Colon (tissue), 2 donors: ENCODE data around the gene SBK1.
"Not testable (repeated sequence)": the region's sequence is repeated elsewhere in the genome, so short reads cannot be mapped to it uniquely, and the experiment has no call there.

Experiments
- FAIRE-seq: peaks from 2 replicates; lab custom pipeline; 2012; peaks lifted over from hg19 to GRCh38; lab: Jason Lieb, UNC
- donor health status: control.
- donor health status: control.

Gene SBK1

DNA sequence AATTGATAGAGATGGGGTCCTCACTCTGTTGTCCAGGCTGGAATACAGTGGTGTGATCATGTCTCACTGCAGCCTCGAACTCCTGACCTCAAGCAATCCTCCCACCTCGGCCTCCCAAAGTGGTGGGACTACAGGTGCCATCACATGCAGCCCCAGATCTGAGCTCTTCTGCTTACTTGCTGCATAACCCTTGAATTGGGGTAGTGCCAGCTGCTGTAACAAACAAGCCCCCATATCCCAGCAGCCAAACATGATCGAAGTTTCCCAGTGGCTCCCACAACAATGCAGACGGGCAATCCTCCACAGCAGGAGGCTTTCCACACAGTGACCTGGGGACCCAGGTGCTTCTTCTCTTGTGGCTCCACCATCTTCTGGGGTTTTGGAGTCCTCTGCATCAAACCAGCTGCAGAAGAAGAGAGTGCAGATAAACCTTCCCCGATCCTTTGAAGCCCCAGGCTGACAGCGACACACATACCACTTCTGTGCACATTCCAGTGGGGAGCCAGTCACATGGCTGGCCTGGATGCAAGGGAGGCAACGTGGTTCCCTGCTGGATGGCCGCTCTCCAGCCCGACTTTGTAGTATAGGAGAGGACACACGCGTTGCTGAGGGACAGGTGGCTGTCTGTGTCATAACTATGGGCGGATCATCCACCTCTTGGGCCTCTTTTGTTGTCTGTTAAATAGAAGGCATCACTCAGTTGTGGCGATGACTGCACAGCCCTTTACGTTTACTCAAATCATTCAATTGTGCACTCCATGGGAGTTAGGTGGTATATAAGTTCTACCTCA is 16.7 kb downstream of the SBK1 start:
- no peak for FAIRE-seq

DNA sequence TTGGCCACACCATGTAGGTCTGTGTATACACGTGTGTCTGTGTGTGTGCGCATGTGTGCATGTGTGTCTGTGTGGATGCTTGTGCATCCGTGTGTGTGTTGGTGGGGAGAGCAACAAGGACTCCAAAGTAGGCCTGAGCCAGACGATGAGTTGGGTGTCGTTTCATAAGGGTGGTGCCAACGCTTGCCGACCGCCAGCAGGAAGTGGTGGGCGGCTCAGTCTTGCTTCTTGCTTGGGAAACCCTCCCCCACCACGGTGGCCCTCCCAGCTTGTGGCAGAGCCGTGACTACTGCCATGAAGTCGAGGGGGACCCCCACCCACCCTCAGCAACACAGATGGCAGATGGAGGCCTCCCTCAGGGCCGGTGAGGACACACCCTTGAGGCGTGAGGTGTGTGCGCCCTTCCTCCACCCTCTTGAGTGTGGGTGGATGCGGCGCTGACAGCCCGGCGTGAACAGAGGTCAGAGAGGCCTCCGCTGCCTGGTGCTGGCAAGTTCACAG is 17.5 kb downstream of the SBK1 start:
- no peak for FAIRE-seq

DNA sequence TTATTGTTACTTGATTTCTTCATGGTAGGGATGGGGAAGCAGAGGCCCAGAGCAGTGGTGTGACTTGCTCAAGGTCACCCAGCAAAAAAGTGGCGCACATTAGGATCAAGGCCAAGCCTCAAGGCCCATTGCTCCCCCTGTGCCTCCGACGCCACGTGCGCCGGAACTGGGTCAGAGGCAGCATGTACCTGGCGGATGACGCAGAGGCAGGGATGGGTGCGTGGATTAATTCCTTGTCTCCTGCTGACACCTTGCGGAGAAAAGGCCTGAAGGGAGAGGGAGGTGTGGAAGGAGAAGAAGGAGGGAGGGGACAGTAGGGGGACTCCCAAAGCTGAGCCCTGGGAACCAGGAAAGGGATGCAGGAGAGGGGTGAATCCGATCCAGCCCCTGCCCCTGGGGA is 18.5 kb downstream of the SBK1 start:
- no peak for FAIRE-seq

DNA sequence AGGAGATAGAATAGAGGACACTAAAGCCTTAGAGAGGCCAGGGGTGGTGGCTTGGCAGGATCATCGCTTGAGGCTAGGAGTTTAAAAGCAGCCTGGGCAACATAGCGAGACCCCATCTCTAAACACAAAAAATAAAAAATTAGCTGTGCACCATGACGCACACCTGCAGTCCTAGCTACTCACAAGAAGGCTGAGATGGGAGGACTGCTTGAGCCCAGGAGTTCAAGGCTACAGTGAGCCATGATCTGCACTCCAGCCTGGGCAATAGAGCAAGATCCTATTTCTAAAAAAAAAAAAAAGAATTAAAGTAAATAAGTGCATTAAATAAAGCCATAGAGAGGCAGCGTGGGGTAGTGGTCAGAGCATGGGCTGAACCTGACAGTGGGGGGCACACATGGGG is 19.1 kb downstream of the SBK1 start:
- FAIRE-seq, result no peak

DNA sequence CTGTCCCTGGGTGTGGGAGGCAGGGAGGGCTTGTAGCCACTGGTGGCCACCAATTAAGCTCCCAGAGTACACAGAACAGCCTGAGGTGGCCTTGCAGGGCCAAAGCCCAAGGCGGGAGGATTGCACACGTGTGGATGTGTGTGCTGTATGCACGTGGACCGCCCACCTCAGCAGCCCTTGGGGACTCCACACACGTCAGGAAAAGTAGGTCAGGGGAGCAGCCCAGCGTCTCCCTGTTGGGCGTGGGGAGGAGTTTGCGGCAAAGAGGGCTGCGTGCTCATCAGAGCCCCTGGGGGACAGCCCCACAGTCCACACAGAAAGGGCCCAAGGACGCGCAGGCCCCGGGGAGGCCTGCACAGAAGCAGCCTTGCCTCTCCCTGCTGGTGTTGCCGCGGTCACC is 19.6 kb downstream of the SBK1 start:
- no peak for FAIRE-seq

DNA sequence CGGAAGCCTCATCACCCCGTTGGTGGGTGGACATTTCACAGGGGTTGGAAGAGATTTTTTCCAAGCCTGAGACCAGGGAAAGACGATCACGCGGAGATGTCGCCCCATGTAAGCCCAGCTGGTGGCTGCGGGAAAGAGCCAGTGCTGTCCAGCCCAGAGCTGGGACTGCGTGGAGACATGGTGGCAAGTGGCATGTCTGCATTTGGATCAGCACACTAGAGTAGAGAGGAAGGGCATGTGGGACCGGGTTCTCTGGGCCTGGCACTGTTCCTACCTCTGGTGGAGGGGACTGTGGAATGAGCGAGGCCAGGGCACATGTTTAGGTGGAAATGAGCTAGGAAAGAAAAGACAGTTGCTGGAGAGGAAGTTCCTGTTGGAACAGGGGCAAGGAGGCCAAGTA is 20.0 kb downstream of the SBK1 start:
- FAIRE-seq, result no peak

DNA sequence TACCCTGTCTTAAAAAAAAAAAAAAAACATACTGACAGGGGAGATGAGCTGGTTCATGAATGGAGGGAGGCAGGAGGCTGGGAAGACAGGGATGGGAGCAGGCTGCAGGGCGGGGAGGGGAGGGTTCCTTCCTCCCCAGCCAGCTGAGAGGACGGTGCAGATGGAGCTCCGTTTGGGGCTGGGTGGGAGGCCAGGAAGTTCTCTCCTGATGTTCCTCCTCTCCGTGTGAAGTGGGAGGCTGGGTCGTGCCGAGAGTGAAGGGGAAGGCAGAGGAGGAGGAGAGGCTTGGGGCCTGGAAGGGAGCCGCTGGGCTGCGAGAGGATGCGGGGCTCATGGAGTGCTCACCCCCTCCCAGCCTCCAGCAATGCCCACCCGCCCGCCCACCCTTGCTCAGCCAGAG is 21.3 kb downstream of the SBK1 start:
- FAIRE-seq, result no peak

DNA sequence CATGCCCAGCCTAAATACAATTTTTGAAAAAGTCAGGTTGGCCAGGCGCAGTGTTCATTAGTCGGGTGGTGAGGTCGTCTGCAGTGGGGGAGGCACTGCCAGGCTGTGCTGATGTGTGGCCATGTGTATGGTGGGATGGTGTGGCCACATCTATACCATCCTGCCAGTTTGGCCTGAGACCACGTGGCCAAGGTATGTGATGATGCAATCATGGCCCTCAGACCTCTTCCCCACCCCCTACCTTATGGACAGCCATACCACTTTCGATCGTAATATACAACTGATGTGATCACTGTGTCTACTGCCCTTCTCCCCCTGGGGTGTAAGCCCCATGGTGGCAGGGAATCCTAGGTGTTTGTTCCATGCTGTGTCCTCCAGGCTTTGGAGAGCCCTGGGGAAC is 23.7 kb downstream of the SBK1 start:
- no peak for FAIRE-seq

DNA sequence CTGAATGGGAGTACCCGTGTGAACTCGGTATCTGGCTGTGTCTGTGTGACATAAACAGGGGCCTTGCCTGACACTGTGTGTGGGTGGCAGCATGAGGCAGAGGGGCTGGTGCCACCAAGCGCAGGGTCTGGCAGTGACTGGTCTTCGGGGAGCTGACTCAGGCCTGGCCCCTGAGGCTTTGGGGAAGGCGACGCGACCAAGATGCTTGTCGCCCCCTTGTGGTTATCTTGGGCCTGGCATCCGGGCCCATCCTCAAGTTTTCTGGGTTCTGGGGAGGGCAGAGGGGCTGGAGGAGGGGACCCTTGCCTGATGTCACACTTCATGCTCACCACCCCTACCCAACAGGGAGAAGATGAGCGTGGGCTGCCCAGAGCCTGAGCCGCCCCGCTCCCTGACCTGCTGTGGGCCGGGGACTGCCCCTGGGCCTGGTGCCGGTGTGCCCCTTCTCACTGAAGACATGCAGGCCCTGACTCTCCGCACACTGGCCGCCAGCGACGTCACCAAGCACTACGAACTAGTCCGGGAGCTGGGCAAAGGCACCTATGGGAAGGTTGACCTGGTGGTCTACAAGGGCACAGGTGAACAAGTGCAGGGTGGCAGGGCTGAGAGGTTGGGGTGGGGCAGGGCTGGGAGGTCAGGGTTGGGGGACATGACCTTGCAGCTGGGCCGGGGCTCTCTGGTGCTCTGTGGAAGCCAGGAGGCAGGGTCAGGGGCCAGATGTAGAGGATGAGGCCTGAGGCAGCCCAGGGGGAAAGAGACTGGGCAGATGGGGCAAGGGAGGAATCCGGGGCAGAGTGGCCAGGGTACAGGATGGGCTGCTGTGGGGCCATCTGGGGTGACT is 24.9 kb downstream of the SBK1 start:
- FAIRE-seq, result no peak

DNA sequence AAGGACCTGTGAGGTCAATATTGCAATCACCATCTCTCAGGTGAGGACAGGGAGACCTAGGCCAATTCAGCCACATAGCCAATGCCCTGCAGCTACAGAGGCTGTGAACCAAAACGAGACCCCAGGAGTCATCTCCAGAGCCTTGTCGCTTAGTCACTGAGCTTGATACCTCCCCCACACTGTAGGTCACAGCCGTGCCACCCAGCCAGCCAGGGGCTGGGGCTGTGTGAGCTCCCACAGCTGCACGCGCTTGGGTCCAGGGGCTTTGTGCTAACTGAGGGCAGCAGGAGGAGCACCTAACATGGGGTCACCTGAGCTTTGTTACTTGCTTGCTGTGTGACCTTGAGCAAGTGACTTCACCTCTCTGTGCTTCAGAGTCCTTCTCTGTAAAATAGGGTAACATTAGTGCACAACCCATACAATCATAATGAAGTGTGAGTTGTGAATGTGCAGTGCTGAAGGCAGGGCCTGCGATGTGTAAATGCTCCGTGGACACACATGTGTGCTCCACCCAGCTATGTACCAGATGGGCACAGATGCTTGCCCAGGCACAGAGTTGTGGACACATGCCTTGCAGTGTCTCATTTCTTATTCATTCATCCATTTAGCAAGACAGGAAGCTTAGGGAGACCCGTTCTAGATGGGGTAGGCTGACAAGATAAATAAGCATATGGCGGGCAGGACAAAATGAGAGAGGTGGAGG is 25.9 kb downstream of the SBK1 start:
- no peak for FAIRE-seq

DNA sequence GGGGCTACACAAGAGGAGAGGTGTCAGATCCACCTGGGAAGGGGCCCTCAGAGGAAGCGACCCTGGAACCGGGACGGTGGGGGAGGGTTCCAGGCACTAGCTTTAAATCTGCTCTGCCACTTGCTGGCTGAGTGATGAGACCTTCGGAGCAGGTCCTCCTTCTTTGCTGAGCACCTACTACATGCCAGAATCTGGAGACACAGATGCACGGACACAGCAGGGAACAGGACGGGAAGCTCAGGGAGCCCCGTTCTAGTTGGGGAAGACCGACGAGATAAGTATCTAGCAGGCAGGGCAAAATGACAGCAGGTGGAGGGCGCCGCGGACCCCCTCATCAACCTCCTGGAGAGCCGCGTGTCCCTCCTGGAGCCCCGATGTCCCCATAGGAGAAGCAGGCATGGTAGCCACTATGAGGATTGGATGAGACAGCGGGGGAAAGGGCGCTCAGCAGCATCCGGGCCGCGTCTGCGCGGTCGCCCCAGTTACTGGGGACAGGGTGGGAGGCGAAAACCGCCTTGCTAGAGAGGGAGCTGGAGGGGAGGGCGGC is 27.2 kb downstream of the SBK1 start:
- FAIRE-seq, result no peak

DNA sequence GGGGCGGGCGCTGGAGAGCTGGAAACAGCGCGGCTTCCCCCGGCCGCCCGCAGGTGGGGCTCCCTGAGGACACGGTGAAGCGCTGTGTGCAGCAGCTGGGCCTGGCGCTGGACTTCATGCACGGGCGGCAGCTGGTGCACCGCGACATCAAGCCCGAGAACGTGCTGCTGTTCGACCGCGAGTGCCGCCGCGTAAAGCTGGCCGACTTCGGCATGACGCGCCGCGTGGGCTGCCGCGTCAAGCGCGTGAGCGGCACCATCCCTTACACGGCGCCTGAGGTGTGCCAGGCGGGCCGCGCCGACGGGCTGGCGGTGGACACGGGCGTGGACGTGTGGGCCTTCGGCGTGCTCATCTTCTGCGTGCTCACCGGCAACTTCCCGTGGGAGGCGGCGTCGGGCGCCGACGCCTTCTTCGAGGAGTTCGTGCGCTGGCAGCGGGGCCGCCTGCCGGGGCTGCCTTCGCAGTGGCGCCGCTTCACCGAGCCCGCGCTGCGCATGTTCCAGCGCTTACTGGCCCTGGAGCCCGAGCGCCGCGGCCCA is 27.8 kb downstream of the SBK1 start:
- FAIRE-seq, result no peak

DNA sequence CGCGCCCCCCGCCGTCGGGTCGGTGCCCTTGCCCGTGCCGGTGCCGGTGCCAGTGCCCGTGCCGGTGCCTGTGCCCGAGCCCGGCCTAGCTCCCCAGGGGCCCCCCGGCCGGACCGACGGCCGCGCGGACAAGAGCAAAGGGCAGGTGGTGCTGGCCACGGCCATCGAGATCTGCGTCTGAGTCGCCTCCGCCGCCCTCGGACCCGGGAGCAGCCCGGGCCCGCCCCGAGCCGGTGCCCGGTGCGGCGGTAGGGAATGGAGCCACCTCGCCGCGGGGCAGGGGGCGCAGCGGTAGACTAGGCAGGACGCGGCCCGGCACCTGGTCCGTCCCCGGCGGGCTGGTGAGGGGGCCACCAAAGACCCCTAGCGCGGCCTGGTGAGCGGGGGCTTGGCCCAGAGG is 28.4 kb downstream of the SBK1 start:
- FAIRE-seq, result no peak

DNA sequence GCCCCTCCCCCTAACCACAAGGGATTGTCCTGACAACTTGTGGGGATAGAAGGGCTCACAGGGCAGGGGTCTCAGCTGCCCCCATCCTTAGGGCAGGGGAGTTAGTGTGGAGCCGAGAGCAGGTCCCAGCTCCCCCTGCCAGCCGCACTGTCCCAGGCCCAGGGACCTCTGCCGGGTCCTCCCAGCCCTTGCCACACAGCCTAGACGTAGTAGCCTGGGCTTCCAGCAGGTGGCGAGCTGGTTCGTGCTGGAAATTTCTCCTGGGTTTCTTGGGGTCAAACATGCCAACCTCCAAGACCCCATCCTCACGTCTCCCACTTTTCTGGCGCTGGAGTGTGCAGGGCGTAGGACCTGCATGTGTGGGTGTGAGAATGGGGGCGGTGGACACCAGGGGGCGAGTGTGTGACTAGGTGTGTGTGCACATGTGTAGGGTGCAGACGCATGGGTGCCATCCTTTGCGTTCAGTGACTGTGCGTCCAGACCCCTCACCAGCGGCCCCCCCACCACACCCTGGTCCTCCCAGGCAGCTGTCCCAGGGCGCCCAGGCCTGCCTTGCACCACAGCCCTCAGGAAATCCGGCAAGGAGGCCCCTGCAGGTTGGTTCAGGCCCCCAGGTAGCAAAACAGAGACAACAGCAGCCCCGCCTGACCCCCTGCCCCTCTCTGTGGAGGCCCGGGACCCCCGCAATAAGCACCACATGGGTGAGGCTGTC is 29.5 kb downstream of the SBK1 start:
- FAIRE-seq, result no peak

DNA sequence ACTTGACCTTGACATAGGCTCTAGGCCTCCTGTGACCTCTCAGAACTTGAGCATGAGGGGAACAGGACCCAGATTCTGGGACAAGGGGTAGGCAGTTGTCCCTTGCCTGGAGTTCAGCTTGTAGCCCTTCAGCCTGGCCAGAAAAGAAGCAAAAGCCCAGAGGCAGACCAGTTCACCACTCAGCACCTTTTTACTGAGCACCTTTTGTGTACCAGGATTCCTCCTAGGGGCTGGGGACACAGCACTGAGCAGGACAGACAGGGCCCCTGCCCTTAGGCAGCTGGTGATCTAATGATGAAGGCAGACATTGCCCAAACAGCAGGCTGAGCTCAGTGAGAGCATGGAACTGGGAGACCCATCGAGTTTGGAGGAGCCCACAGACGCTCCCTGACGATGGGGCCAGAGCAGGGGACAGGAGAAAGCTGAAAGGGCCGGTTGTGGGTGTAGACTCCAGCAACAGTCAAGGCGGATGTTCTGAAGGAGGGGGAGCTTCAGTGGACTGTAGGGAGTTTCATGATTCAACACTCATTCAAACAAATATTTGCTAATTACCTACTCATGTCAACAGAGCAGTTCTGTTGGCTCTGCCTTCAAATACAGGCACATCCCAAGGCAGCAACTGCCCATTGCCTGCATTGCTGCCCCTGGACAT is 32.0 kb downstream of the SBK1 start:
- no peak for FAIRE-seq

DNA sequence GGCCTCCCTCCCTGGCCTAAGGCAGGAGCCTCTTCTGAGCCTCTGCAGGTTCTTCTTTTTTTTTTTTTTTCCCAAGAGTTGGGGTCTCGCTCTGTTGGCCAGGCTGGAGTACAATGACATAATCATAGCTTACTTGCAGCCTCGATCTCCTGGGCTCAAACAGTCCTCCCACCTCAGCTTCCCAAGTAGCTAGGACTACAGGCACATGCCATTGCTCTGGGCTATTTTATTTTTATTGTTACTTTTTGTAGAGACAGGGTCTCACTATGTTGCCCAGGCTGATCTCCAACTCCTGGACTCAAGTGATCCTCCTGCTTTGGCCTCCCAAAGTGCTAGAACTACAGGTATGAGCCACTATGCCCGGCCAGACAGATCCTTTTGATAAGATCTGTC is 32.6 kb downstream of the SBK1 start:
- FAIRE-seq, result no peak

DNA sequence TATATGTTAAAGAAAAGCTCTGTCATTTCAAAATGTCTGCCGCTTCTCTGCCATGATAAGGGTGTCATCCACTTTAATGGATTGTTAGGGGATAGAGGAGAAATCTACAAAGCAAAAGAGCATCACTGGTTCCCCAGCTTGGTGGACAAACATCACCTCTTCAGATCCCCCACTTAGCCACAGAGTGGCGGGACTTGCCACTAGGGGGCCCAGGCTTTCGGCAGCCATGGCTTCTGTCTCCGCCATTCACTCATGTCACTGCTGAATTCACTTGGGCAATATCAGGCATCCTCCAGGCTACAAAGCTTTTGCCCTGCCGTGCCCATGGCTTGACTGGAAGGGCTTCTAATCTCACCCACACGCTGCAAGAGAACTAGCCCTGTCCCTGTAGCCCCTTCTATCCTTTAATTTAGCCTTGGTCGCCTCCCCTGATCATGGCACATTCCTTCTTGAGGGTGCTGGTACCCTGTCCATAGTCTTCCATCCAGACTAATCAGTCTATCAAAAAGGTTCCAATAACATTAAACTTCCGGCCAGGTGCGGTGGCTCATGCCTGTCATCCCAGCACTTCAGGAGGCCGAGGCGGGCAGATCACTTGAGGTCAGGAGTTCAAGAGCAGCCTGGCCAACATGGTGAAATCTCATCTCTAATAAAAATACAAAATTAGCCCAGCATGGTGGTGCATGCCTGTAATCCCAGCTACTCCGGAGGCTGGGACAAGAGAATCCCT is 34.7 kb downstream of the SBK1 start:
- FAIRE-seq, result no peak

DNA sequence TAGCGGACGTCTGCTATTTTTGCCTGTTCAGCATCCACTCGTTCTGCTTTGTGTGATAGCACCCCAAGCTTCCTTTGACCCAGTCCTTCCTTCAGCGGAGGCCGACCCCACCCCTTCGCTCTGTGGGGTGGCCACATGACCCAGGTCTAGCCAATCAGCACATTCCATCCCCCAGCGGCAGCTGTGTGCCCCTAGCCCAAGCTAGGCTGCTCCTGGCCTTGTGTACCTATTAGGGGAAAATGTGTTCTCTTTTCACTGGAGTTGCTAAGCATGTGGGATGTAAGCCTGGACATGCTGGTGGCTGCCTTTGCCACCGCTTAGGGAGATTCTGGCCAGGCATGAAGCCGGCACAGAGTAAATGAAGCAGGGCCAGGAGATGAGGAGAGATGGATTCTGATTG is 37.9 kb downstream of the SBK1 start:
- FAIRE-seq, result not testable (repeated sequence)

DNA sequence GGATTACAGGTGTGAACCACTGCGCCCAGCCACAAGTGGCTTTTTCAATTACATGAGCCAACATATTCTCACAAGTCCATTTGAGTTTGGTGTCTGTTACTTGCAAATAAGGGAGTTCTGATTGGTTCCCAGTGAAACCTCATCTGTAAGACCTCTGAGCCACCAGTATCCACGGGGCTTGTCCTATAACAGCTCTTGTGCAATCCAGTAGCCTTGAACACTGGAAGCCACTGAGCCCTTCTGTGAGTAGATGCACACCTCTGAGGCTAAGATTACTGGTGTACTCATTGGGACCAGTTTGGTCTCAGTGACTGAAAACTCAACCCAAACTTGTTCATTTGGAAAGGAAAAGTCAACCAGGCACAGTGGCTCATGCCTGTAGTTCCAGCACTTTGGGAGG is 38.7 kb downstream of the SBK1 start:
- FAIRE-seq, result not testable (repeated sequence)

DNA sequence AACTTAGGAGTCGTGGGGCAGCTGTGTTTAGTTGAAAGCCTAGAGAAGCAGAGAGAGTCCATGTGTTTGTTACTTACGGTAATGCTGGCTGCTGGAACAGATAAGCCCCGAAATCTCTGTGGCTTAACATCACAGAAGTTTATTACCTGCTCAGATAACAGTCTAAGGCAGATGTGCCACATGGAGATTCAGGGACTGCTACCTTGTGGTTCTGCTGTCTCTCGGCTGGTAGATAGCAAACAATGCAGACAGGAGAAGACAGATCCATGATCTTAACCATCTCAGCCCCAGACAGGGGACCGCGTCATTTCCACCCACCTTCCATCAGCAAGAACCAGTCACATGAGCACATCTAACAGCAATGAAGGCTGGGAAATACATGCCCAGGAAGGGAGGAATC is 40.3 kb downstream of the SBK1 start:
- FAIRE-seq, result not testable (repeated sequence)
